HUES48 (cell line): ENCODE data around the gene RANGAP1.

Source experiments
- H3K27ac ChIP-seq: one replicate; pipeline ENCODE4 v1.7.0; 2013; ENCODE audit warnings: low read depth, low read length, inconsistent platforms
- H3K27me3 ChIP-seq: 2 replicates; pipeline ENCODE4 v1.6.1; 2013; ENCODE audit warnings: mild to moderate bottlenecking, low read length; ENCODE audit not compliant: control insufficient read depth, insufficient read depth
- H3K36me3 ChIP-seq: 2 replicates; pipeline ENCODE4 v1.6.1; 2013; ENCODE audit warnings: low read length; ENCODE audit not compliant: control insufficient read depth, insufficient read depth
- H3K4me1 ChIP-seq: 2 replicates; pipeline ENCODE4 v1.6.1; 2013; ENCODE audit warnings: mild to moderate bottlenecking, low read length; ENCODE audit not compliant: control insufficient read depth, insufficient read depth
- H3K4me3 ChIP-seq: 2 replicates; pipeline ENCODE4 v1.5.1; 2013; ENCODE audit warnings: mild to moderate bottlenecking, low read depth, low read length
- H3K9ac ChIP-seq: 2 replicates; pipeline ENCODE4 v1.6.1; 2013; ENCODE audit warnings: mild to moderate bottlenecking, low read depth, low read length, moderate library complexity
- H3K9me3 ChIP-seq: 2 replicates; pipeline ENCODE4 v1.6.1; 2013; ENCODE audit warnings: low read length; ENCODE audit not compliant: control insufficient read depth, insufficient read depth

RANGAP1 gene

GRCh38 chr22:41215409-41215808 is 70.6 kb downstream of the RANGAP1 start:
- Histone ChIP-seq H3K36me3 (peaks cover 62% of the 10 kb centered on the region), H3K4me3 (no peak overlapping the region), H3K27ac (no peak overlapping the region), H3K27me3 (no peaks in the 10 kb centered on the region), H3K4me1 (peaks cover 13% of the 10 kb centered on the region; the same call in 1 of the 2 replicates), H3K9me3 (peaks cover 2% of the 10 kb centered on the region; the same call in 1 of the 2 replicates), H3K9ac (no peak overlapping the region)

- Histone ChIP-seq H3K9me3 (no peaks in the 10 kb centered on the region), H3K9ac (no peak overlapping the region), H3K4me1 (no peaks in the 10 kb centered on the region), H3K4me3 (no peak overlapping the region), H3K27ac (no peak overlapping the region), H3K36me3 (peaks cover 15% of the 10 kb centered on the region), H3K27me3 (no peaks in the 10 kb centered on the region)
Measured at GRCh38 chr22:41206719-41207118, 79.3 kb downstream of the RANGAP1 start.

- Histone ChIP-seq H3K27ac (peak within 1 kb of the TSS; percentile 85), H3K4me1 (no peaks in the 10 kb centered on the region), H3K4me3 (peak within 1 kb of the TSS; percentile 90)
Measured at GRCh38 chr22:41204992-41205900, 80.7 kb downstream of the RANGAP1 start, which contains the start of gene L3MBTL2. Gene L3MBTL2 (plus strand): TSS chr22:41205312. CDS start chr22:41205363, 51 bp downstream.

GRCh38 chr22:41204066-41204465 is 81.9 kb downstream of the RANGAP1 start:
- Histone ChIP-seq H3K9me3 (no peaks in the 10 kb centered on the region), H3K36me3 (no peaks in the 10 kb centered on the region), H3K27me3 (peaks cover 8% of the 10 kb centered on the region)

More at GRCh38 chr22:41204992-41205900, 80.7 kb downstream of the RANGAP1 start, which contains the start of gene L3MBTL2:
- Histone ChIP-seq H3K9me3 (no peaks in the 10 kb centered on the region), H3K36me3 (peaks cover 9% of the 10 kb centered on the region; the same call in 1 of the 2 replicates), H3K27me3 (no peaks in the 10 kb centered on the region; the same call in 1 of the 2 replicates), H3K9ac (peak within 1 kb of the TSS; percentile 94)

GRCh38 chr22:41203118-41203517 is 82.9 kb downstream of the RANGAP1 start:
- H3K27me3 ChIP-seq: peaks cover 18% of the 10 kb centered on the region
- H3K36me3 ChIP-seq: no peaks in the 10 kb centered on the region

More at GRCh38 chr22:41204066-41204465, 81.9 kb downstream of the RANGAP1 start:
- no peak overlapping the region for H3K27ac ChIP-seq
- H3K4me3 ChIP-seq: no peak overlapping the region
- no peak overlapping the region for H3K9ac ChIP-seq
- no peaks in the 10 kb centered on the region for H3K4me1 ChIP-seq

GRCh38 chr22:41201141-41201540 is 84.8 kb downstream of the RANGAP1 start:
- Histone ChIP-seq H3K36me3 (no peaks in the 10 kb centered on the region), H3K9ac (no peak overlapping the region), H3K4me3 (no peak overlapping the region), H3K9me3 (no peaks in the 10 kb centered on the region), H3K27me3 (peaks cover 29% of the 10 kb centered on the region), H3K4me1 (no peaks in the 10 kb centered on the region), H3K27ac (no peak overlapping the region)

More at GRCh38 chr22:41203118-41203517, 82.9 kb downstream of the RANGAP1 start:
- no peak overlapping the region for H3K4me3 ChIP-seq
- H3K9me3 ChIP-seq: no peaks in the 10 kb centered on the region
- H3K4me1 ChIP-seq: no peaks in the 10 kb centered on the region
- H3K9ac ChIP-seq: no peak overlapping the region
- H3K27ac ChIP-seq: no peak overlapping the region

- no peak overlapping the region for H3K9ac ChIP-seq
Measured at GRCh38 chr22:41198027-41198580, 87.9 kb downstream of the RANGAP1 start.

GRCh38 chr22:41197038-41197972 is 88.7 kb downstream of the RANGAP1 start:
- no peak overlapping the region for H3K27ac ChIP-seq

More at GRCh38 chr22:41198027-41198580, 87.9 kb downstream of the RANGAP1 start:
- Histone ChIP-seq H3K27me3 (peaks cover 29% of the 10 kb centered on the region), H3K36me3 (no peaks in the 10 kb centered on the region), H3K4me3 (peak overlapping the region; percentile 85), H3K27ac (no peak overlapping the region), H3K9me3 (no peaks in the 10 kb centered on the region), H3K4me1 (no peaks in the 10 kb centered on the region)

More at GRCh38 chr22:41197038-41197972, 88.7 kb downstream of the RANGAP1 start:
- Histone ChIP-seq H3K9me3 (no peaks in the 10 kb centered on the region), H3K4me3 (peak overlapping the region; percentile 85), H3K36me3 (no peaks in the 10 kb centered on the region), H3K9ac (no peak overlapping the region), H3K4me1 (no peaks in the 10 kb centered on the region), H3K27me3 (peaks cover 29% of the 10 kb centered on the region)
